HG03558 (cell line): ENCODE data around the gene BICC1.

ENCODE experiments used
- ATAC-seq: cut with Tn5 transposase; IDR thresholded peaks from one replicate; pipeline ENCODE4 v1.9.1; 2021; ENCODE audit warnings: moderate number of reproducible peaks; ENCODE audit not compliant: unreplicated experiment; ENCODE audit errors: extremely low read depth

The BICC1 gene

DNA sequence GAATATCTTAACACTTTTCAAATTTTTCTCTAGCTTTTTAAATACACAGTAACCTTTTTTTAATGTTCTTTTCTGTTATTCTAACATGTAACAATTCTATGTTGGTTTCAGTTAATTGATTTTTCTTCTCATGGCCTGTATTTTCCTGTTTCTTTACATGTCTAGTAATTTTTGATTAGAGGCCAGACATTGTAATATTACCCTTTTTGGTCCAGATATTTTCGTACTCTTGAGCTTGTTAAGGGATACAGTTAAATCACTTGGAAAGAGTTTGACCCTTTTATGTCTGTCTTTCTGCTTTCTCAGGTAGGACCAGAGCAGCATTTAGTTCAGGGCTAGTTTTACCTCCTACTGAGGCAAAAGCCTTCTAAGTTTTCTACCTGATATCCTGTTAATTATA lies 45.0 kb downstream of the BICC1 start:
- no peak for ATAC-seq

DNA sequence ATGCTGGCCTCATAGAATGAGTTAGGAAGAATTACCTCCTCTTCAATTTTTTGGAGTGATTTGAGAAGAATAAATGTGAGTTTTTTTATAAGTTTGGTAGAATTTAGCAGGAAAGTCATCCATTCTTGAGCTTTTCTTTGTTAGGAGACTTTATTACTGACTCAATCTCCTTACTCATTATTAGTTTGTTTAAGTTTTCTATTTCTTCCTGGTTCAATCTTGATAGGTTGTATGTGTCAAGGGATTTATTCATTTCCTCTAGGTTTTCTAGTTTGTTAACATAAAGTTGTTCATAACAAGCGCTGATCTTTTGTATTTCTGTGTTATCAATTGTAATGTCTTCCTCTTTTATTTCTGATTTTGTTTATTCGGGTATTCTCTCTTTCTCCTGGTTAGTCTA lies 47.4 kb downstream of the BICC1 start:
- ATAC-seq, result no peak

DNA sequence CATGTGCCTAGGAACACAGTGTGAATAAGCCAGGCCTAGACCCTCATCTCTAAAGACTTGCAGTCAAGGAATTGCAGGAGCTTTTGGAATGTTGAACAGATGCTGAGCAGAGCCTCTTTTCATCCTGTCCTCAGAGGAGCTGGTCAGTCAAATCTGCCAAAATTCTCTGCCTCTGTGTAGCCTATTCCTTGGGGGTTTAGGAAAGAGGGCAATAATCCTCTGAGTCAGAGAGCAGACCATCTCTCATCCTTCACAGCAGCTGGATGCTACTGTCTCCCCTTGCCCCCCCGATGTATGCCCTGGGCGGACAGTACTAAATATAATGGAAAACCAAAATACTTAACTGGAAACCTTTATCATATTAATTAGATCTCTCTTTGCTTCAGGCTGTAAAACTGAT lies 52.6 kb downstream of the BICC1 start:
- ATAC-seq, result no peak

DNA sequence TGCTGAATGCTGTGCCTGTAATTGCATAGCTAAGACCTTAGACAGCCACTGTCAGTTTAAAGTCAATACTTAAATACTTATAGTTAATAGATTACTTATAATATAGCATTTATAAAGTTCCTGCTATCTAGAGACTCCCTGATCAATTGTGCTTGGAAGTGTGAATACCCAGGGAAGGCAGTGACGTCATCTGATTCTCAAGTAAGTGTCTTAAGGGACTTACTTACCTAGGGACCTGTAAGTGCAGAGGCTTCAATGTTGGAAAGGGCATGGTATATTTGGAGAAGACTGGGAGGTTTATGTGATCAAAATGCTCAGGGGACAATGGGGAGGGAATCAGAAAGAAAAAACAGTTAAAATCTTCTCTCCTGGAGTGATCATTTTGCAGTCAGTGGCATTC lies 55.0 kb downstream of the BICC1 start:
- no peak for ATAC-seq

DNA sequence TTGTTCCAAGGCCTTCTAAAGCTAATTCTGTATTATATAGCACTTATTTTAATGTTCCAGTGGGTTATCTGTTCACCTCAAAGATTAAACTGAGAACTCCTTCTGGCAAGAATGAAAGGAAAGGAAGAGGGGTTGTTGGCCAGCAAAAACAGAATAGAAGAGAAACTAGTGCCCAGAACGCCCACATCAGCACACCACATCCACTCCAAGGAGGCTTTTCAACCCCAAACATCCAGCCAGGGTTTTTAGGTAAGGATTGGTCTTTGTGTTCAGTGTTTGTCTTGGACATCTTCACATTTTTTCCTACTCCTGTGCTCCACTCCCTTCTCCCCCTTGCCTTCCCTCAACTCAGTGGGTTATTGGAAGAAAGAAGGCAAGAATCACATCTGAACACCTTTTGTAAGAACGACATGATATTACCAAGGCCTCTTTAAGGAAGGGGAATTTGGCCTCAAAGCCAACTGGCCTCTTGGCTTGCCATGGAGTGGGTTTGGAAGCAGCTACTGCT lies 55.8 kb downstream of the BICC1 start:
- no peak for ATAC-seq

DNA sequence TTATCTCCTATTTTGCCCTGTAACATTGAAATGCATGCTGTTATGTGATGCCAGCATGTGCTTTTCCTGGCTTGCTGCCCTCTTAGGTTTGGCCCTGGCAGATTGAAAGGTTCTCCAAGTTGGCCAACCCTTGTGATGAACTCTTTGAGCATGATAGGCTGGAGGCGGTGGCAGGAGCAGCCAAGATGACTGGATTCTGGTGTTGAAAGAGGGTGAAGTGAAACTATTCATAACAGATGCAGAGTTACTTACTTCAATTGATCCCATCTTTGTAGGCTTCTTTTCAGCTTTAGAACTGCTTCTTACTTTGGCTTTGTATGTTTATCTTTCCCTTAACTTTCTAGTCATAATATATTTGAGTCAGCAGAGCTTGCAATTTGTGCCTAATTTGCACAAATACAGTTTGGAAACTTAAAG lies 57.6 kb downstream of the BICC1 start:
- ATAC-seq, result no peak

DNA sequence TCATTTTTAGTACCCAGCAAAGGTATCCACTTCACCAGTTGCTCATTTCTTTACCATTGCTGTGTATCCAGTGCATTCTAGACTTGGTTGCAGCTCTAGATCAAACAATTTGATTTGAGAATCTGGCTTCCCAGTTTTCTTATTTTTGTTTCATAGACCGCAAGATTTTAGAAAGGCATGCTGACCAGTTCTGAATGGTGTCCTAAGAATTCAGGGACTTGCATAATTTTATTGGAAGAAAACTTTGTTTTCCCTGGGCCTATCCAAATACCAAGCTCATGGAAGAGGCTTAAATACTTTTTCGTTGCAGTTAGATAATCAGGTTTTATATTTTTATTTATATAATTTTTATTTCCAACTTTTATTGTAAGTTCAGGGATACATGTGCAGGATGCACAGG lies 58.3 kb downstream of the BICC1 start:
- no peak for ATAC-seq

DNA sequence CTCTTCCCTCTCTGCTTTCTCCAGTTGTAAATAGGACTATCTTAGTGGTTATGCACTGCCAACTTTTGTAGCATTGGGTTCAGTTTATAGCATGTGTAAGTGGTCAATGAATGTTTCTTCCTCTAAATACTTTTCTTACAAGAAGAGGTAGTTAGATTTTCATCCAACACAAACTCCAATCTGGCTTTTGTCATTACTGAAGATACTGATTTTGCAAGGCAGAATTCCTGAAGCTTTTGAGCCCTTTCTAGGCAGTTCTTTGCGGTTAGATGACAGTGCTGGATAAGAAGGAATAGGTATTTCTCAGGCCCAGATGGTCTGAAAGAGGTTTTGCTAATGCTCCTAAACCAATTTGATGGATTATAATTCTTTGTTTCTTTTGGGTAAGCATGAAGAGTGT lies 60.5 kb downstream of the BICC1 start:
- no peak for ATAC-seq

DNA sequence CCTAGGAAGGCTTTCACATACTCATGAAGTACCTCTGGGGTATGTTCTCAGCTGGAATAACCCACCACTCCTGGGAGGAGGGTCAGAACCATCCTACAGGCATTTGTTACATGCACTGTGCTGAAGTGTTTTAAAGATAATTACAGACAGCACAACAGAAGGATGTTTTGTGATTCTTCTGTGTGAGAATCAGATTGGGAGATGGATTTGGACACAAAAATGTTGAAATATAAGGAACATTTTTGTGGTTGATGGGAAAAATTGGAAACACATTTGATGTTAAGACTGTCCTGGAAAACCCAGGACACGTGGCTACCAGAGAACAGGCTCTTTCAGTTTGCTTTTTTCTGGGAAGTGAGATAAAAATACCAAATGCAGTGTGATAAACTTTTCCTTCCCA lies 61.4 kb downstream of the BICC1 start:
- ATAC-seq, result no peak

DNA sequence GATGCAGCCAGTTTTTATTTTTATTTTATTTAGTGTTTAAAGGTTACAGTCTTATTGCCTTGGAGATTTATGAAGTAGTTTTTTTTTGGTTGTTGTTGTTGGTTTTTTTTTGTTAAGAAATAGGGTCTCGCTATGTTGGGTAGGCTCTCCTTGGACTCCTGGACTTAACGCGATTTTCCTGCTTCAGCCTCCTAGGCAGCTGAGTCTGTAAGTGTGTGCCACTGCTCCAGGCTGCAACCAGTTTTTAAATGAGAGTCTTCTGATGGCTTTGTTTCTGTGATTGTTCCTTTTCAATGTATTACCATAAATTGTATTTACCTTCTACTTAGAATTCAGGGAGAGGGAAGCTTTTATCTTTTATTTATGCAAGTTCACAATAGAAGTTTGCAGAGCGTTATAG lies 62.8 kb downstream of the BICC1 start:
- no peak for ATAC-seq

DNA sequence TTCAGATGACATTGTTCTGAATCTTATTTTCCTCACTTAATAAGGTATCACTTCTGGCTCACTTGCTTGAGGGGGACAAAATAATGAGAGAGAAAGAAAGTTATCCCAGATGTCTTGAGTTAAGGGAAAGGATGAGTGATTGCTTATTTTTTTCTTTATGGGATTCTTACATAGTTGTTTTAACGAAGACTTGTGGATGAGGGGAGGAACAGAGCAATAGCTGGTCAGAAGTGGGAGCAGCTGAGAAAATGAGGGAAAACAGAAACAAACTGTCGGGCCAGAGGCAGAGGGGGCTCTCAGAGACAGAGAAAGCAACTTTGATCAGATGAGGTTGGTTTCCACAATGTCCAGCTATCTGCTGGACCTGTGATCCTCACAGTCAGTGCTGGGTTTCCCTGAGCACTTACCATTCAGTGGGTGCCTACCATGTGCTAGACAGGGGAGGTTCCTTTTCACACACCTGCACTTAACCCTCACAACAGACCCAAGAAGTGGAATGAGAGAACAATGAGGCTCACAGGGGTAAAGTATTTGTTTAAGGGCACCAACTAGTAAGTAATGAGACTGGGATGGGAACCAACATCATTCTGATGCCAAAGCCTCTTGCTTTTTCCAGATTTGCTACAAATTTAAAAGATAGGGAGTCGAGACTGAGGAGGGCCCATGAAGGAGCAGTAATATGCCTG lies 64.2 kb downstream of the BICC1 start:
- no peak for ATAC-seq

DNA sequence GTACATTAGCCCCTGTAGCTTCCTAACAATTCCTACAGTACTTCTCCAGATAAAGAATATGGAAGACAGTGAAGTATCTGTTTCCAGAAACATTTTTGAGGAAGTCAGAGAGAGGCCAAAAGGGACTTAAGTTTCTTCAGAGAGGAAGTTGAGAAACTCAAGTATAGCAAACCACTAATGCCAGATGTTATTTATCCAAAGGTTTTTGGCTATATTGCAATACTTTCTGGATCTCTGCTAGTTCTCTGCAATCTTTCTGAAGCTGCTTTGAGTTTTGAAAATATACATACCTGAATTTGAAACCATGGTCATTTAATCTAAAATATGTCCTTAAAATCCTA lies 64.7 kb downstream of the BICC1 start:
- ATAC-seq, result no peak

DNA sequence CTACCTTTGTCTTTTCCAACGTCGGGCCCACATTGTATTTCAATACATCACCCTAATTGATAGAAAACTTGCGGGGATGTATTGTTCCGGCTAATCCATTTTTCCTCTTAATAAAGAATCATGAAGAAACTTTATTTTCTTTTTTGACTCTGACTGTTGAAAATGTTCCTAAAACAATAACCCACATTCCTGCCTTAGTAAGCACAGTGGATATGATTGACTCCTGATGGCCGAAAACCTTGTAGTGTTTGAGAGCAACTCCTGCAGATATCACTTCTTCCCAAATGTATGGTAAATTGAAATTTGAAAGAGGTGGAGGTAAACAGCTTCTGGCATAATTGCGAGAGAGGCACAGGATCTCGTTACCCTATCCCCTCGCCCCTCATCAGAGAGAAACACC lies 65.7 kb downstream of the BICC1 start:
- no peak for ATAC-seq

DNA sequence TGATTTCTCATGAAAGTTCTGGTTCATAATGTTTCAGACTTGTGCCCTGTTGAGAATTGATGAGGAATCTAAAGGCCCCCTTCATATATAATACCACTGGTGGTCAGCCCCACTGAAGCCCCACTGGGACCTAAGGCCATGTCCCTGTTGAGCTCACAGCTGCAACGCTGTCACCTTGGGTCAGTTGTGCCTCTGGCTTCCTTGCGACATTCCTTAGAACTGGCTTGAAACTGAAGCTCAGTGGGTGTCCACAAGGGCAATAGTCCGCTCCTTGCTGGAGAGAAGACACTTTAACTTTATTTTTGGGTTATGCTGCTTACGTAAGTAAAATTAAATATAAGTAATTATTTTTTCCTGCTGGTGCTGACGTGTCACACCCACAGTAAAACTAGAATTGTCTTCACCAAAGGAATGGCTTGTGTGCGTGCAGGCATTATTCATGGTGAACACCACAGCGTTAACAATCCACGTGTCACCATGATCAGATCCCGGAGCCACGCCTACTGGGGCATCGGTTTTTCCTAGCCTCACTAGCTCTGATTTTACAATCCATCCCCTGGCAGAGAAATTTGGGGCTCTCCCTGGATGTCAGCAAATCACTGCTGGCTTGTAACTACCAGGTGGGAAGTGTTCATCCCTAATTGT lies 66.5 kb downstream of the BICC1 start:
- ATAC-seq, result no peak

DNA sequence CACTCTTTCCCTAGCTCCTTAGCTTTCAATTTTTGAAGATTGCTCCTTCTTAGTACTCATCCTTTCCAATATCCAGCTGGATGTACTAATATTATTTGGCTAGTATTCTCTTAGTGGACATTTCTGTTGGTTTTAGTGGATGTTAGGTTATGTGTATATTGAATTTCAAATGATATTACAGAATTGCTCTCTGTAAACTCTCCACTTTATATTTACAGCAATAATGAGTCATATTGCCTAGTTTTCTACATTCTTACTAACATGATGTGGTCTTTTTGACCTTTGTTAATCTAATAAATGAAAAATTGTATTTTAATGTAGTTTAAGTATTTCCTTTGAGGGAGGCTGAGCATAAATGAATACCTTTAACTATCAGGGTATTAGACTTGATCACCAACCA lies 69.4 kb downstream of the BICC1 start:
- no peak for ATAC-seq

DNA sequence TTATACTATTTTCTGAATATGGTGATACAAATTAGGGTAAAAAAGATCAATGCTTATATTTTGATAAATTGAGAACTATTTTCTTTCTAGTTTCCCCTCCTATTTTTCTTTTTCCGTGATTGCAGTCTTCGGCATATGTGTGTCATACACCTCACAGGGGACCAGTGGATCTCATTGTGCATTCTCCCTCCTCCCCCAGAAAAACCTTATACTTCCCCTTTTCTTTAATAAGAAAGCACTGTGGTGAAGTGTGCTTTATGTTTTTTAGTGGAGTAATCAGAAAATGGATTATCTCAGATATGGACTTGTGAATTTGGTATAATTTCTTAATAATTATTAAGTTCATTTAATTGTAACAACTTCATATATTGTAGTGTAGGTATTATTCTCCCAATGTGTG lies 72.8 kb downstream of the BICC1 start:
- ATAC-seq, result no peak

DNA sequence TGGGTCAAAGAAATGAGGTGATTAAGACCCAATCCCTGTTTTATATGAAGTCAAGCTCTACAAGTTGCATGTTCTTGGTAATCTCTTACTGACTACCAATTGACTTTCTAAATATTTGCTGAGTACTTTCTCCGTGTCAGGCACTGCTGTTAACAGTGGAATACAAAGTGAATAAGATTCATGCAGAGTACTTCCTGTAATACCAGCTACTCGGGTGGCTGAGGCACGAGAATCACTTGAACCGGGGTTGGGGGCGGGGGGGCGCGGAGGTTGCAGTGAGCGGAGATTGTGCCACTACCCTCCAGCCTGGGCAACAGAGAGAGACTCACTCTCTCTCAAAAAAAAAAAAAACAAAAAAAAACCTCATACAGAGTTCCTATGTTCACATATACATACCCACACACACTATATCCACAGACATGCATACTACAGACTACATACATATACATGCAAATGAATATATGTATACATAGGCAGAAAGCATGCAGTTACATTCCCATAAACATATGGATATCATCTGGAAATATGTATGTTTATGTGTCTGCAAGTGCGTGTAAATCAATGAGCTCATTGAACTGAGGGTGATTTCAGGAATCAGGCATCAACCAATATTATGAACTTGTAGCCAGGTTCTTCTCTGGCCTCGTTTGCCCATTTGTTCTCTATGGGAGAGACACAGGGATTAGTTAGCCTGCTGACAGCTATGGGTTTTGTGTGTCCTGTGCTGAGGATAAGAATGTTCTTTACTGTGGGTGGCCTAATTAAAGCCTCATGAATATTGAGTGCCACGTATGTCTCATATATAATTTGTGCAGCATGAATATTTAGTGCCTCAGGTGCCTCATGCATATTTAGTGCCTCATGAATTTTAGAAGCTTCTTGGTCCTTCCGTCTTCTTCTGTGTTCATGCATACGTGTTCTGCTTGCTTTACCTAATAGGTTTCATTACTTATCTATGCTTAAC lies 73.9 kb downstream of the BICC1 start:
- no peak for ATAC-seq

DNA sequence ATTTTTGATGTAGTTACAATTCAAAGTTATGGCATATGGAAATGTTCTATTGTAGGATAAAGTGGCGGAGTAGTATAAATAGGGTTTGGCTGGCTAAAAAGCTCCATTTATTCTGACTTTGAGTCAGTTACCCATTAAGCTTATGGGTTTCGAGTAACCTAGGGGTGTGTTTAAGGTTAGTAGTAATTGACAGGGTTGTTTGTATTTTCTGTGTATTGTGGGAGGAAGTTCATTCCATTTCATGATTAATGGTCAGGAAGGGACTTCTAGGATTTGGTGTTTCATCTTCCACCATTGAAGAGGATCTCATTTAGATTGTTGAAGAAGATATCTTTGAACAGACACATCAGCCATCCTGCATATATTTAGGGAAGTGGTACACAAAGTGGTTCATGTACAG lies 75.0 kb downstream of the BICC1 start:
- no peak for ATAC-seq

DNA sequence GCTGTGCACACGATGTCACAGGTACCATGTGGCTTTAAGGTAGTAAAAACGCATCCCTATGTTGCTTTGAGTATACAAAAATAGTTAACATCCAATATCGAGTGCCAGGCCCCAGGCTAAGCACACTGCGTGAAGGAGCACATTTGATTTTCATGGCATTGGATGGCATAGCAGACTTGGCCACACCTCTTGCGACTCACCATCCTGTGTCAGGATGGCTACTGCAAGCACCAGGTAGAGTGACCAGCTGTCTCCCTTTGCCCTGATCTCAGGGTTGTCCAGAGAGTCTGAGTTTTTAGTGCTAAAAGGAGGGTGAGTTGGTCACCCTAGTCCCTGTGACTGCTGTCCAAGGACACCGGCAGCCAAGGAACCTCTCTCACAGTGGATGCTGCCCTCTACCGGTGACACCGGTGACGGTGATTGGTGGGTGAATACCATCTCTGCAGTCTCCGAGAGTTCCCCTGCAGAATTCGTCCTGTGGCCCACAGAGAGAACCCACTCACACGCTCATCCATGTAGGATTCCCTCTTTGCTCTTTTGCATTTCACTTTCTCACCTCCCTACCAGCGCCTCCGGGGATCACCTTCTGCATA lies 76.1 kb downstream of the BICC1 start:
- ATAC-seq, result no peak

DNA sequence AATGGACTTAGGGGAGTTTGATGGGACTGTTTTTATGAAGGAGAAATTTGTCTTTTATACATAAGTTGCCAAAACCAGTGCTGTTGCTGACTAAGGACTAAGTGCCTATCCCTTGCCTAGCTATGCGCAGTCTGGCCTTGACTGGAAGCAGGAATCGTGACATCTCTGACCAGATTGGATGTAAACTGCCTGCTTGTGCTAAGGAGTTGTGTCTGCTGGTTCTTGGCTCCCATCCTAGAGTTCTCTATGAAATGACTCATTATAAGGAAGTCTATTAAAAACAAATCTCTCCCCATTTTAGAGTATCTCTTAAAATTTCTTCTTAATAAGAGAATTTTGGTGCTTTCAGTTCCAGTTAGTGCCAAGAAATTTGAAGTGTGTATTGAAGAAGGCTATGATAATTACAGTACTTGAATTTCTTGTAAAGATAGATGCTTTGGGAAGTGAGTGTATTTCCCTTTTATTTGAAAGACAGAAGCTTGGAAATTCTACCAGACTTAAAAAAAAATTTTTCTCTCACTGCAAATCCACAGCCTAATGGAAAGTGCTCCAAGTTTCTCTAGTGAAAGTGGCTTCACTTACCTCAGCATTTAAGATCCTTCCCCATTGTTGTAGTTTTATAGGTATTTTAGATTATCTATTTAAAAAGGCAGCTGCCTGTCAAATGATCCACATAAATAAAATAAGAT lies 77.6 kb downstream of the BICC1 start:
- ATAC-seq, result no peak
